ENCODE data around the gene TNFRSF25. TPM values are rescaled to one million over a fixed set of nuclear protein-coding genes. Genes with fewer than 3 reads are reported as not detected.

TNFRSF25 gene
- total and polyA plus RNA-seq, 7 experiments from 2014 or later, result 17.3 to 352 (median 177) TPM

DNA sequence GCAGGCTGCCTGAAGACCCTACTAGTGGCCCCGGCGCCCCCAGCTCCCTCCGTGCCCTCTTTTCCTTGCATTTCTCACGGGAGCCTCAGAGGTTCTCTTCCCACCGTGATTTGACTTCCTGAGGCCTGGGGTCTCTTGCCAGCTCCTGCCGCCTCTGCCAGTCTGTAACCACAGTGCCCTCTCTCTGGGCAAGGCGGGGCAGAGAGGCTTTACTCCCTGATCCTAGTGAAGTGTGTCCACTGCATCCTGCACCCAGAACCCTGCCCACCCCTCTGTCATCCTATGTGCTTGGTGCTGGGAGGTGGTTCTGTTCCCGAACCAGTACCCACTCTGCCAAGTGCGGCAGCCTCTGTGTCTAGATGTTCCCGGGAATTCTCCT lies 39.0 kb downstream of the TNFRSF25 start:
- H3K27me3 Mint-ChIP-seq, result peaks cover 6 to 51% (median 14%) of the 10 kb centered on the region in 5 donors
- H3K27me3 ChIP-seq (ENCODE audit: control insufficient read depth in 2 of 2, insufficient read depth in 2 of 2, low read length in 2 of 2), result peaks cover 0 to 4% of the 10 kb centered on the region in 2 donors
- no peaks in the 10 kb centered on the region for H3K9me3 Mint-ChIP-seq
- no peaks in the 10 kb centered on the region for H3K36me3 Mint-ChIP-seq
- DNase-seq, result no peak
- H3K4me3 Mint-ChIP-seq, result no peak overlapping the region
- H3K27ac ChIP-seq (ENCODE audit: low read depth, low read length), result no peak overlapping the region
- peaks cover 13 to 17% of the 10 kb centered on the region in 2 donors for H3K4me1 ChIP-seq (ENCODE audit: control insufficient read depth in 2 of 2, insufficient read depth in 2 of 2, low read length in 2 of 2)
- peaks cover 0 to 12% (median 7%) of the 10 kb centered on the region in 7 donors for H3K4me1 Mint-ChIP-seq
- ChIA-PET CTCF (interaction anchor here (0.5 to 0.8 kb wide), 2 partner anchors 53 to 219 kb away, joined by 3 read pairs; no protein-coding TSS in a partner anchor), POLR2A (no interaction called here)
- intact Hi-C loops (cut with micrococcal nuclease), result no loop called here
- no peak overlapping the region for H3K4me3 ChIP-seq (ENCODE audit: low read length)
- H3K9me3 ChIP-seq (ENCODE audit: control insufficient read depth in 2 of 3, low read length in 3 of 3), result no peaks in the 10 kb centered on the region
- no peaks in the 10 kb centered on the region for H3K36me3 ChIP-seq (ENCODE audit: control insufficient read depth in 2 of 3, insufficient read depth in 3 of 3, low read length in 3 of 3)
- no peak overlapping the region for H3K27ac Mint-ChIP-seq
- ATAC-seq, result no peak

DNA sequence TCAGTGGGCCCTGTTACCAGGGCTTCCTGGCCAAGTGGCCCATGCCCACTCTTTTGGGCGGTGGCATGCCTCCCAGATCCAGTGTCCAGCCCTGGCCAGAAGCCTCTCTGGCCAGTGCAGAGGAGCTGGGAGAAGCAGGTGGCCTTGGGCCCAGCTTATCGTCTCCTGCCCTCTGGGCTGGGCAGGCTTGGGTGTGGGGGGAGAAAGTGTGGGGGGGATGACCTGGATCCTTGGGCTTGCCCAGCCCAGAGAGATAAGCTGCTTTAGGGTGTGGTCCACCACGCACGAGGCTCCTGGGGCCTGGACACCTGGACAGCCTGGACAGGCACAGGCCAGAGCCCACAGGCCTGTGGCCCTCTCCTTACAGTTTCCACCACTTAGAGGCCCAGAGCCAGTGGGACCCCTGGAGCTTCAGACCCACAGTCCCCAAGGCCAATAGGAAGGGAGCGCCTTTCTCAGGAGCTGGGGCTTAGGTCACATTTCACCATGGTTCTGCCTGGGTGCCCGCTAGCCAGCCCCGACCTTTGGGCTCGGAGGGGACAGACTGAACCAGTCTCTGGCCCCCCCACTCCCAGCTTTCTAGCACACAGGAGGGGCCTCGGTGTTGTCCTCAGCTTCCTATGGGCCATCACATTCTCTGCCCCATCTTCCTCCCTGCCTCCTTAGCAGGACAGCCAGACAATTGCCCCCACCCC lies 39.5 kb downstream of the TNFRSF25 start:
- Mint-ChIP-seq H3K27me3 (peaks cover 12 to 51% (median 19%) of the 10 kb centered on the region in 5 donors), H3K9me3 (no peaks in the 10 kb centered on the region), H3K4me1 (peaks cover 0 to 12% (median 8%) of the 10 kb centered on the region in 7 donors), H3K4me3 (peak overlapping the region in 1 of 10 donors; percentile 30), H3K36me3 (no peaks in the 10 kb centered on the region), H3K27ac (no peak overlapping the region)
- ATAC-seq (no peak), DNase-seq (no peak)
- Histone ChIP-seq H3K27me3 (ENCODE audit: control insufficient read depth in 2 of 2, insufficient read depth in 2 of 2, low read length in 2 of 2) (peaks cover 0 to 8% of the 10 kb centered on the region in 2 donors), H3K4me1 (ENCODE audit: control insufficient read depth in 2 of 2, insufficient read depth in 2 of 2, low read length in 2 of 2) (peaks cover 13 to 17% of the 10 kb centered on the region in 2 donors), H3K27ac (ENCODE audit: low read depth, low read length) (no peak overlapping the region), H3K4me3 (ENCODE audit: low read length) (no peak overlapping the region), H3K36me3 (ENCODE audit: control insufficient read depth in 2 of 3, insufficient read depth in 3 of 3, low read length in 3 of 3) (no peaks in the 10 kb centered on the region), H3K9me3 (ENCODE audit: control insufficient read depth in 2 of 3, low read length in 3 of 3) (no peaks in the 10 kb centered on the region)
- CTCF ChIA-PET, result interaction anchor here (0.5 to 0.8 kb wide), 3 partner anchors 54 to 220 kb away, joined by 3 to 5 read pairs (median 3); no protein-coding TSS in a partner anchor
- POLR2A ChIA-PET, result interaction anchor here (0.7 kb wide), 1 partner anchor 214 kb away, joined by 4 read pairs; no protein-coding TSS in a partner anchor
- intact Hi-C loops (cut with micrococcal nuclease), result no loop called here

- Histone ChIP-seq H3K36me3 (ENCODE audit: control insufficient read depth in 2 of 3, insufficient read depth in 3 of 3, low read length in 3 of 3) (no peaks in the 10 kb centered on the region), H3K4me3 (ENCODE audit: low read length) (no peak overlapping the region), H3K9me3 (ENCODE audit: control insufficient read depth in 2 of 3, low read length in 3 of 3) (no peaks in the 10 kb centered on the region), H3K27ac (ENCODE audit: low read depth, low read length) (no peak overlapping the region), H3K4me1 (ENCODE audit: control insufficient read depth in 2 of 2, insufficient read depth in 2 of 2, low read length in 2 of 2) (peaks cover 13 to 17% of the 10 kb centered on the region in 2 donors), H3K27me3 (ENCODE audit: control insufficient read depth in 2 of 2, insufficient read depth in 2 of 2, low read length in 2 of 2) (peaks cover 0 to 8% of the 10 kb centered on the region in 2 donors)
- DNase-seq (no peak), ATAC-seq (no peak)
- POLR2A ChIA-PET, result interaction anchor here (0.7 kb wide), 1 partner anchor 214 kb away, joined by 4 read pairs; no protein-coding TSS in a partner anchor
- Mint-ChIP-seq H3K4me1 (peaks cover 0 to 14% (median 8%) of the 10 kb centered on the region in 7 donors), H3K36me3 (no peaks in the 10 kb centered on the region), H3K9me3 (no peaks in the 10 kb centered on the region), H3K27ac (no peak overlapping the region), H3K27me3 (peaks cover 19 to 57% (median 26%) of the 10 kb centered on the region in 5 donors), H3K4me3 (peak overlapping the region in 3 of 10 donors; percentile 18 to 41 (median 37))
- CTCF ChIA-PET, result no interaction called here
- intact Hi-C loops (cut with micrococcal nuclease), result no loop called here
Observed at GRCh38 chr1:6425658-6426057, 40.3 kb downstream of the TNFRSF25 start.

DNA sequence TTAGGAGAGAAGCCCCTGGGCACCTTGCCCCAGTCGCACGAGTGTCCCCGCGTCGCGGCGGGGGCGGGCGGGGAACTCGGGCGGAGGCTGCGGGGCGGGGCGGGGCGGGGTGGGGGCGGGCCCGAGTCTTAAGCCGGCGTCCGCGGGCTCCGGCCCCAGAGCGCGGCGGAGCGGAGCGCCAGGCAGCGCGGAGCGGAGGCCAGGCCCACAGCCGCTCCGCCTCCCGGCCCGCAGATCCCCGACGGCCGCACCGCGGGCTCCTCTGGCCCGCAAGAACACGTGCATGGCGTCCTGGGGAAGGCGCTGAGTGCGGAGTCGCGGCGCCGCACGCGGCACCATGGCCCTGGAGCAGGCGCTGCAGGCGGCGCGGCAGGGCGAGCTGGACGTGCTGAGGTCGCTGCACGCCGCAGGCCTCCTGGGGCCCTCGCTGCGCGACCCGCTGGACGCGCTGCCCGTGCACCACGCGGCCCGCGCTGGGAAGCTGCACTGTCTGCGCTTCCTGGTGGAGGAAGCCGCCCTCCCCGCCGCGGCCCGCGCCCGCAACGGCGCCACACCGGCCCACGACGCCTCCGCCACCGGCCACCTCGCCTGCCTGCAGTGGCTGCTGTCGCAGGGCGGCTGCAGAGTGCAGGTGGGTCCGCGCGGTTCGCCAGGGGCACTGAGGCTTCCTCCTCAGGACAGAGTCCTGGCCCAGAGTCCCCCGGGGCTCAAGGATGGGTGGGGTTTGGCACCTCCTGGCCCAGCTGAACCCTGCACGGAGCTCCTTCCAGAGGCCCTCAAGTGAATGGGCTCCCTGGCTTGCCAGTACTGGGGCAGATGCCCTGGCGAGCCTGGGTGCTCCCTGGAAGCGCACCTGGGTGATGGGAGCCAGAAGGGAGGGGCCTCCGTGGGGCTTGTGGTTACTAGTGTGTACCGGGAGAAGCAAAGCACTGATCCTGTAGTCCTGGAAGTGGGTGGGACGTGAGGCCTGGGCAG lies 41.1 kb downstream of the TNFRSF25 start, which contains the start of gene ESPN:
Gene ESPN, plus strand, starts transcription at position 158 of the 975 bp plus-strand sequence. Its CDS starts 180 bp downstream, at position 338.
- DNase-seq, result no peak
- ChIA-PET POLR2A (interaction anchor here (0.7 to 0.9 kb wide), 3 partner anchors 9 to 177 kb away, joined by 3 read pairs; no protein-coding TSS in a partner anchor), CTCF (no interaction called here)
- peak within 1 kb of the TSS; percentile 15 for H3K4me3 ChIP-seq (ENCODE audit: low read length)
- intact Hi-C loops (cut with micrococcal nuclease), result loop anchor here in 1 of 2 donors (5.0 kb wide), 1 partner anchor 178 kb away; no protein-coding TSS in a partner anchor
- Mint-ChIP-seq H3K4me1 (peaks cover 0 to 14% (median 10%) of the 10 kb centered on the region in 7 donors), H3K27ac (no peak within 1 kb of the TSS), H3K9me3 (no peaks in the 10 kb centered on the region), H3K27me3 (peaks cover 18 to 57% (median 26%) of the 10 kb centered on the region in 5 donors), H3K36me3 (no peaks in the 10 kb centered on the region), H3K4me3 (peak within 1 kb of the TSS; percentile 54 to 83 (median 72))
- peaks cover 0 to 8% of the 10 kb centered on the region in 2 donors for H3K27me3 ChIP-seq (ENCODE audit: control insufficient read depth in 2 of 2, insufficient read depth in 2 of 2, low read length in 2 of 2)
- H3K4me1 ChIP-seq (ENCODE audit: control insufficient read depth in 2 of 2, insufficient read depth in 2 of 2, low read length in 2 of 2), result peaks cover 13 to 24% of the 10 kb centered on the region in 2 donors
- peak; percentile 25 for ATAC-seq
- no peak within 1 kb of the TSS for H3K27ac ChIP-seq (ENCODE audit: low read depth, low read length)
- no peaks in the 10 kb centered on the region for H3K9me3 ChIP-seq (ENCODE audit: control insufficient read depth in 2 of 3, low read length in 3 of 3)
- no peaks in the 10 kb centered on the region for H3K36me3 ChIP-seq (ENCODE audit: control insufficient read depth in 2 of 3, insufficient read depth in 3 of 3, low read length in 3 of 3)

GRCh38 chr1:6424000-6424565 lies 41.9 kb downstream of the TNFRSF25 start:
- ATAC-seq, result no peak
- Histone ChIP-seq H3K27me3 (ENCODE audit: control insufficient read depth in 2 of 2, insufficient read depth in 2 of 2, low read length in 2 of 2) (peaks cover 0 to 8% of the 10 kb centered on the region in 2 donors), H3K4me3 (ENCODE audit: low read length) (peak overlapping the region; percentile 15), H3K27ac (ENCODE audit: low read depth, low read length) (no peak overlapping the region), H3K9me3 (ENCODE audit: control insufficient read depth in 2 of 3, low read length in 3 of 3) (no peaks in the 10 kb centered on the region), H3K4me1 (ENCODE audit: control insufficient read depth in 2 of 2, insufficient read depth in 2 of 2, low read length in 2 of 2) (peaks cover 13 to 29% of the 10 kb centered on the region in 2 donors), H3K36me3 (ENCODE audit: control insufficient read depth in 2 of 3, insufficient read depth in 3 of 3, low read length in 3 of 3) (no peaks in the 10 kb centered on the region)
- Mint-ChIP-seq H3K27me3 (peaks cover 18 to 59% (median 26%) of the 10 kb centered on the region in 5 donors), H3K4me1 (peaks cover 0 to 14% (median 11%) of the 10 kb centered on the region in 7 donors), H3K27ac (no peak overlapping the region), H3K36me3 (no peaks in the 10 kb centered on the region), H3K4me3 (peak overlapping the region; percentile 54 to 83 (median 72)), H3K9me3 (no peaks in the 10 kb centered on the region)
- ChIA-PET POLR2A (interaction anchor here (0.8 kb wide), 1 partner anchor 10 kb away, joined by 3 read pairs; no protein-coding TSS in a partner anchor), CTCF (interaction anchor here (0.7 to 4.8 kb wide), 7 partner anchors 14 to 204 kb away, joined by 3 to 44 read pairs (median 3); partner anchors contain the start of gene TNFRSF25)
- intact Hi-C loops (cut with micrococcal nuclease), result loop anchor here (1.0 to 5.0 kb wide), 7 partner anchors 14 to 222 kb away; partner anchors contain the start of gene PLEKHG5 (in 1 of the 2)
- no peak for DNase-seq

Data from naive thymus-derived CD4-positive, alpha-beta T cell (primary cell).